ENCODE measurements around the gene STK32B.

STK32B gene

GRCh38 chr4:5139141-5139540, 87.9 kb downstream of the STK32B start:
- TF ChIP-seq, protein P1, sequence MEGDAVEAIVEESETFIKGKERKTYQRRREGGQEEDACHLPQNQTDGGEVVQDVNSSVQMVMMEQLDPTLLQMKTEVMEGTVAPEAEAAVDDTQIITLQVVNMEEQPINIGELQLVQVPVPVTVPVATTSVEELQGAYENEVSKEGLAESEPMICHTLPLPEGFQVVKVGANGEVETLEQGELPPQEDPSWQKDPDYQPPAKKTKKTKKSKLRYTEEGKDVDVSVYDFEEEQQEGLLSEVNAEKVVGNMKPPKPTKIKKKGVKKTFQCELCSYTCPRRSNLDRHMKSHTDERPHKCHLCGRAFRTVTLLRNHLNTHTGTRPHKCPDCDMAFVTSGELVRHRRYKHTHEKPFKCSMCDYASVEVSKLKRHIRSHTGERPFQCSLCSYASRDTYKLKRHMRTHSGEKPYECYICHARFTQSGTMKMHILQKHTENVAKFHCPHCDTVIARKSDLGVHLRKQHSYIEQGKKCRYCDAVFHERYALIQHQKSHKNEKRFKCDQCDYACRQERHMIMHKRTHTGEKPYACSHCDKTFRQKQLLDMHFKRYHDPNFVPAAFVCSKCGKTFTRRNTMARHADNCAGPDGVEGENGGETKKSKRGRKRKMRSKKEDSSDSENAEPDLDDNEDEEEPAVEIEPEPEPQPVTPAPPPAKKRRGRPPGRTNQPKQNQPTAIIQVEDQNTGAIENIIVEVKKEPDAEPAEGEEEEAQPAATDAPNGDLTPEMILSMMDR (IDR thresholded peaks at IDR 0.05; ENCODE audit: extremely low read depth, missing control alignments), result no peak
- DNase-seq (ENCODE audit: low spot score), result no peak

DNA sequence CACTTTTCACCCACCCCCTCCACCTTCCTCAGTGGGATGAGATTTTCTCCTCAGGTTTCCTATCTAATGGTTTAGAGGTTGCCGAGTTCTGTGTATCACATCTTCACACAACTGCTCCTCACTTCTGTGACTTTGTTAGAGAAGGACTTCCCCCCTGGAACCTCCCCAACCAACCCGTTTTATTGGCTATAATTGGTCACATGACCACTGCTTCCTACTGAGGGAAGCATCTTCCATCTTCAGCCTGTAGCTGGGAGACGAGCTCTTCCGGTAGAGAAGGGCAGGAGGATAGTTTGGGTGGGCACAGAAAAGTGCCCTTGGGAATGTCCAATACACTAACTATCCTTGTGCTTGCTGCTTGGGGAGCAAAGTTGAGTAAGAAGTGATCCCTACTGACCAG, 90.5 kb downstream of the STK32B start:
- TF ChIP-seq, protein P1 (IDR thresholded peaks at IDR 0.05; ENCODE audit: extremely low read depth, missing control alignments), result no peak
- no peak for DNase-seq (ENCODE audit: low spot score)

DNA sequence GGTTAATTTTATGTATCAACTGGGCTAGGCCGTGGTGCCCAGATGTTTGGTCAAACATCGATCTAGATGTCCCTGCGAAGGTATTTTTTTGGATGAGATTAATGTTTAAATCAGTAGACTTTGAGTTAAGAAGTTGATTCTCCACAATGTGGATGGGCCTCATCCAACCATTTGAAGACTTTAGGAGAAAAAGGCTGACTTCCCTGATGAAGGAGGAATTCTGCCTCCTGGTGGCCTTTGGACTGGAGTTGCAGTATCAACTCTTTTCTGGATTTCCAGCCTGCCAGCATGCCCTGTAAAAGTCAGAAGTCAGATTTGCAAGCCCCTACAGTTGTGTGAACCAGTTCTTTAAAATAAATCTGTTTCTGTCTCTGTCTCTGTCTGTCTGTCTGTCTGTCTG, 91.4 kb downstream of the STK32B start:
- DNase-seq (ENCODE audit: low spot score), result no peak
- TF ChIP-seq, protein P1 (IDR thresholded peaks at IDR 0.05; ENCODE audit: extremely low read depth, missing control alignments), result no peak

DNA sequence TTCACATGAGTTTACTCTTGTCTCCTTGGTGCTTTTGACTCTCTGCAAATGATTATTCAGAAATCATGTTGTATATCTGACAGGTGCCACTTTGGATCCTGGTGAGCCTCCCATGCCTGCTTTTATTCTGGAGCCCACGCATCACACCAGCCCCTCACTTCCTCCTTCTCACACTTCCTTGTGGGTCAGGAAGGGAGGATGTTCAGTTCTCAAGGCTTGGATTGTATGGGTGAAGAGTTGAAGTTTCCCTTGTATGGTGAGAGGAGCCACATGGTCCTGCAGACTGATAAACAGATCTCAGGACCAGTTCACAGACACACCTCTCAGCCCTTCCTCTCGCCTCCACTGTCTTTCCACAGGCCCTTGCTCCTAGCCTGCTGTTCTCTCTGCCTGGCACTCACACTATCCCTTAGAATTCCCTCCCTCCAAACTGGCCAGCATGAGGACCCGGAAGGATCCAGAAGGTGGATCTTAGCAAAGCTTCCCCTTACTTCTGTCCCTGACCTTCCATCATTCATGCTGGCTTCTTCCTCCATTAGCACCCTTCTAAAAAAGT, 92.1 kb downstream of the STK32B start:
- DNase-seq (ENCODE audit: low spot score), result no peak
- TF ChIP-seq, protein P1 (IDR thresholded peaks at IDR 0.05; ENCODE audit: extremely low read depth, missing control alignments), result no peak

DNA sequence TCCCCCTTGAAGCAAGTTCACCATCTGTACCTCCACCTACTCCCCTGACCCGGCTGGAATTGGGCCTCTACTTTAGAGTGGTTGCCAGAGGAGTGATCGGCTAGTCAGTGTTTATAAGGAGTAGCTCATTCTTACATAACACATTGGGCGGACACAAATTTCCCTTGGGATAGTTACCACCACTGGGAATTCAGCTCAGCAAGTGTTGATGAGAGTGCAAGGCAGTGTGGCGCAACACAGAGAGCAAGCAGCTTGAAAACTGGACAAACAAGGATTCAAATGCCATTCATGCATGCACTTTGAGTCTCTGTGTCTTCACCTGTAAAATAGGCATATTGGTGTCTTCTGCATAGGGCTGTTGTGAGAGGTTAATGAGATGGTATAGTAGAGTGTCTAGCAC, 92.7 kb downstream of the STK32B start:
- TF ChIP-seq, protein P1 (IDR thresholded peaks at IDR 0.05; ENCODE audit: extremely low read depth, missing control alignments), result no peak
- no peak for DNase-seq (ENCODE audit: low spot score)

DNA sequence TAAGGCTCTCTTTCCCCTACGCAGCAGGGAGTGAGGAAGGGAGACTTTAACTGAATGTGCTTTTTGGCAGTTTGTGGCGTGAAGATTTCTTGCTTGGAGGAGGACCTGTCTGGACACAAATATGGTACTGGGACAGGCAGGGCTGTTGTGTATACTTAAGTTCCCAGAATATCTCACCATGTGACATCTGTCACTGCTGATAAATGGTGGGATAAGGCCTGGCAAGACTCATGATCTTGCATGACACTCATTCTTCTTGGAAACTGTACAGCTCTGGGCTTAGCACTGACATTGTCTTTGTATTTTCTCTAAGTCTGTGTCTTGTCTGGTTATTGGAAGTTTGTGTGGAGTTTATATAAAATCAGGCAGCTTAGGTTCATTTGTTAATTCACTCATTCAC, 93.1 kb downstream of the STK32B start:
- no peak for DNase-seq (ENCODE audit: low spot score)
- TF ChIP-seq, protein P1 (IDR thresholded peaks at IDR 0.05; ENCODE audit: extremely low read depth, missing control alignments), result no peak

DNA sequence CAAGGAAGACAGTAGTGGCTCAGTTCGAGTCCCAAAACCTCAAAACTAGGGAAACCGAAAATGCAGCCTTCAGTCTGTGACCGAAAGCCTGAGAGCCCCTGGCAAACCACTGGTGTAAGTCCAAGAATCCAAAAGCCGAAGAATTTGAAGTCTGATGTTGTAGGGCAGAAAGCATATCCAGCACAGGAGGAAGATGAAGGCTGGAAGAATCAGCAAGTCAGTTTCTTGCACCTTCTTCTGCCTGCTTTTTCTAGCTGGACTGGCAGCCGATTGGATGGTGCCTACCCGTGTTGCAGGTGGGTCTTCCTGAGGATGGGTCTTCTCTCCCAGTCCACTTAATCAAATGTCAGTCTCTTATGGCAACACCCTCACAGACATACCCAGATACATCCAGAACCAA, 95.0 kb downstream of the STK32B start:
- TF ChIP-seq, protein P1 (IDR thresholded peaks at IDR 0.05; ENCODE audit: extremely low read depth, missing control alignments), result no peak
- no peak for DNase-seq (ENCODE audit: low spot score)
